HG03575 (cell line): ENCODE results near the gene WDR70.
"Not testable (repeated sequence)": the region's sequence is repeated elsewhere in the genome, so short reads cannot be mapped to it uniquely, and the experiment has no call there.

Experiments
- ATAC-seq: cut with Tn5 transposase; IDR thresholded peaks from one replicate; pipeline ENCODE4 v1.9.1; 2021; ENCODE audit not compliant: unreplicated experiment, insufficient number of reproducible peaks, low FRiP score; ENCODE audit errors: extremely low read depth

The WDR70 gene

GRCh38 chr5:37662362-37662761 is 283.2 kb downstream of the WDR70 start:
- ATAC-seq, result no peak

DNA sequence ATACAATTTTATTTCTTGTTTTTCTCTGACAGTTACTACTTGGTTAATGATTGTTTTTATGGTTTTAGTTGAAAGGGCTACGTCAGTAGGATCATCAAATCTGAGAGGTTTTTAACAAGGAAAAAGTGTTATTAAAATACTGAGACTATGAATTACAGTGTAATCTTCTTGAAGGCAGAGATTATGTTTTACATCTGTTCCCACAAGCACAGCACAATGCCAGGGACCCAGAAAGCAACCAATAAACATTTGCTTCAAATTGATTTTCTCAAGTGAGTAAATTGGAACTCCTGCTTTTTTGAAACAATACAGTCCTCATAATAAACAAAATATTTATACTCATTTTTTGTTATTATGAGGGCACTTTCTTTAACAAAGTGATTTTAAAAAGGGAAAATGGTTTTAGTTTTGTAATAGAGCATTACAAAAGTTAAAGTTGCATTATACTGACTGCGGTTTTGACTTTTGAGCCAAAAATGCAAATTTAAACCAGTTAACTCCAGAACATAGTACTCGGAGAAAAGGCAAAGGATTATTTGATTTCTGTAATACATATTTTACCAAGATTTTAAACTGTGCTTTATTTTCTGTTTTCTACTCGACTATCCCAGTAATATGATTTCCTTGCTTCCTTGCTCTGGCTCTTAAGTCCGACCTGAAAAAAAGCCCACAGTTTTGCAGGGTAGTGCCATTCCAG is 283.8 kb downstream of the WDR70 start:
- ATAC-seq, result no peak

GRCh38 chr5:37663538-37663937 is 284.4 kb downstream of the WDR70 start:
- ATAC-seq, result no peak

- no peak for ATAC-seq
These were observed 285.4 kb downstream of the WDR70 start for GRCh38 chr5:37664551-37664950.

DNA sequence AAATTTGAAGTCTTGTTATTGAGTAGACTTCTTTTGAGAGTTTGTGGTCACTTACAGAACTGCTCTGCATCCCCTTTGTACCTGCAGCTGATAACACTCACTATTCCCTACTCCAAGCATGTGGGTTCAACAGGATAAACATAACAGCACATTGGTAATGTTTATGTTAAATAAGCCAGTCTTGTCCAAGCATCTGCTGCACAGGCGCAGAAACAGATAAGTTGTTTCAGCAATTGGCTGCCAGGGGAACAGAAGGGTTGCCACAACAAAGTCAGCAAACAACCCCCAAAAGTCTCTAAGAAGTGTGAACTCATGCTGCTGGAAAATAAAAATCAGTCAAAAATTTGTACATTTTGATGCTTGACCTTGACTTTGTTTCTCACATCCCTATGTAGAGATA is 286.2 kb downstream of the WDR70 start:
- no peak for ATAC-seq

DNA sequence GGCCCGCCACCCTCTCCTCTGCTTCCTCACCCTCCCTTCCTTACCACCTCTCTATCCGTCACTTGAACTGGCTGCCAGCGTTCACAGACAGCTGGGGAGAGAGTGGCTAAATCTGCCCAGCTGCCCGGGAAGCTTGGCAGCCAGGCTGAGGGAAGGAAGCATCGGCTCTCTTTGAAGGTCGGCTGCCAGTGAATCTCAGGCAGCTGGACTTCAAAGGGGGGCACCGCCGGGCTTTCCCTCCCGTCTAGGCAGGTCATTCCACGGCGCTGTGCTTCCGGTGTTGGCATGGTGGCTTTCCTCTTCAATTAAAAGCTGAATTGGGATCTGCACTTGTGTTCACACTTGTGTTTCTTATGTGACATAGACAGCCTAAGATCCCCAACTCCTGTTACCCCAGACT is 286.8 kb downstream of the WDR70 start:
- ATAC-seq, result no peak

DNA sequence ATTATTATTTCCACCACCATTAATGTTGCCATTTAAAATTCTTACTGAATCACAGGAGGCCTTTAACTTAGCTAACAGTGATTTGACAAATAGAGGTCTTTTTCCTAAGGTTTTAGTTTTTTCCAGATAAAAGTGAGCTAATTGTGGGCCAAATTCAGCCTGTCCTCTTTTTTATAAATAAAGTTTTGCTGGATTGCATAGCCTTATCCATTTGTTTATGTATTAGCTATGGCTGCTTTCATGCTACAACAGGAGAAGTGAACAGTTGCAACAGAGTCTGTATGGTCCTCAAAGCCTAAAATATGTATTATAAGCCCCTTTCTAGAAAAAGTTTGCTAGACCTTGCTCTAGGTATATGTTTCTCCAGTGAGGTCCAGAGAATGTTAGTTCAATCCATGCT is 288.3 kb downstream of the WDR70 start:
- ATAC-seq, result no peak

- no peak for ATAC-seq
These were observed 288.7 kb downstream of the WDR70 start for GRCh38 chr5:37667846-37668245.

- ATAC-seq, result no peak
These were observed 289.5 kb downstream of the WDR70 start for GRCh38 chr5:37668524-37669047.

- not testable (repeated sequence) for ATAC-seq
These were observed 293.0 kb downstream of the WDR70 start for GRCh38 chr5:37672118-37672588.

DNA sequence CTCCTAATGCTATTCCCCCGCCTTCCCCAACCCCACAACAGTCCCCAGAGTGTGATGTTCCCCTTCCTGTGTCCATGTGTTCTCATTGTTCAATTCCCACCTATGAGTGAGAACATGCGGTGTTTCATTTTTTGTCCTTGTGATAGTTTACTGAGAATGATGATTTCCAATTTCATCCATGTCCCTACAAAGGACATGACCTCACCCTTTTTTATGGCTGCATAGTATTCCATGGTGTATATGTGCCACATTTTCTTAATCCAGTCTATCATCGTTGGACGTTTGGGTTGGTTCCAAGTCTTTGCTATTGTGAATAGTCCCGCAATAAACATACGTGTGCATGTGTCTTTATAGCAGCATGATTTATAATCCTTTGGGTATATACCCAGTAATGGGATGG is 295.2 kb downstream of the WDR70 start:
- ATAC-seq, result not testable (repeated sequence)

- not testable (repeated sequence) for ATAC-seq
These were observed 300.2 kb downstream of the WDR70 start for GRCh38 chr5:37679326-37679725.

GRCh38 chr5:37679903-37680302 is 300.8 kb downstream of the WDR70 start:
- ATAC-seq, result not testable (repeated sequence)

DNA sequence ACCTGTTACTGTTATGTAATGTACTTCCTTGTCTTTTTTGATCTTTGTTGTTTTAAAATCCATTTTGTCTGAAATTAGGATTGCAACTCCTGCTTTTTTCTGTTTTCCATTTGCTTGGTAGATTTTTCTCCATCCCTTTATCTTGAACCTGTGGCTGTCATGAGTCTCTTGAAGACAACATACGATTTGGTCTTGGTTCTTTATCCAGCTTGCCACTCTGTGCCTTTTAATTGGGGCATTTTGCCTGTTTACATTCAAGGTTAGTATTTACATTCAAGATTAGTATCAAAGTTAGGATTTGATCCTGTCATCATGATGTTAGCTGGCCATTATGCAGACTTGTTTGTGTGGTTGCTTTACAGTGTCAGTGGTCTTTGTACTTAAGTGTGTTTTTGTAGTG is 304.0 kb downstream of the WDR70 start:
- no peak for ATAC-seq

- no peak for ATAC-seq
These were observed 306.1 kb downstream of the WDR70 start for GRCh38 chr5:37685211-37685610.

- no peak for ATAC-seq
These were observed 306.7 kb downstream of the WDR70 start for GRCh38 chr5:37685816-37686215.

- not testable (repeated sequence) for ATAC-seq
These were observed 309.8 kb downstream of the WDR70 start for GRCh38 chr5:37688925-37689324.

- ATAC-seq, result not testable (repeated sequence)
These were observed 315.2 kb downstream of the WDR70 start for GRCh38 chr5:37694333-37694732.

DNA sequence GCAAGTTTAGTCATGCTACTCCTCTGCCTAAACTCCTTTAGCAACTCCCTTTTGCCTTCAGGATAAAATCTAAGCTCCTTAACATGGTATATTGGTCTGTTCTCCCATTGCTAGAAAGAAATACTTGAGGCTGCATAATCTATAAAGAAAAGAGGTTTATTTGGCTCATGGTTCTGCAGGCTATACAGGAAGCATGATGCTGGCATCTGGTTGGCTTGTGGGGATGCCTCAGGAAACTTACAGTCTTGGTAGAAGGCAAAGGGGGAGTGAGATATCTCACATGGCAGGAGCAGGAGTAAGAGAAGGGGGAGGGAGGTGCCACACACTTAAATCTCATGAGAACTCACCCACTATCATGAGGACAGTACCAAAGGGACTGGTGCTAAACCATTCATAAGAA is 315.7 kb downstream of the WDR70 start:
- no peak for ATAC-seq

GRCh38 chr5:37695647-37696046 is 316.5 kb downstream of the WDR70 start:
- ATAC-seq, result no peak
